ENCODE results near the gene PTPRD. TPM values are rescaled to one million over a fixed set of nuclear protein-coding genes. Genes with fewer than 3 reads are reported as not detected.

The PTPRD gene
- total RNA-seq, 1 experiment from 2014 or later: not detected

DNA sequence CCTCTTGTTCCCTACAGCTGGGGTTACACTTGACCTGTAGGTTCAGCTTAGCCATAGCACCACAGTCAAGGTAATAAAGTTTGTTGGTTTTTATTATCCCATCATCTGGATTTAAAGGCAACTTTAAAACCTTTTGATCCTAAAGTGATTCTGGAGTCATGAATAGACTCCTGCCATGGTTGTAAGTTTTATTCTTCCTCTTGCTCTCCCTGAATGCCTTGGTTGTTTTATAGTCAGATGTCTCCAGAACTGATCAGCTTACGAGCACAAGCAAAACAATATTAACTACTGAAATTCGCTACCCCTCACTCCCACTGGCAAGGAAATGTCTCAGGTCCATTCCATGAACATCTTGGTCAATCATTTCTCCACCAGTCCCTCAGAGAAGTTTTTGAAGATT is 1328.6 kb downstream of the PTPRD start:
- BruUV-seq (replicated peaks): no TSS peak
- intact Hi-C loops (cut with micrococcal nuclease; ENCODE audit: unreplicated experiment): loop anchor here (10.0 kb wide), 1 partner anchor 59 kb away; no protein-coding TSS in a partner anchor
- POLR2A ChIA-PET (ENCODE audit: low non-redundant PET): no interaction called here
- Histone ChIP-seq H3K9me3 (ENCODE audit: low read depth, low read length, poor library complexity, severe bottlenecking) (no peaks in the 10 kb centered on the region), H3K4me3 (ENCODE audit: low read depth, low read length, poor library complexity, severe bottlenecking) (no peak overlapping the region), H3K27me3 (replicated peaks; ENCODE audit: insufficient read depth, low read depth, low read length, poor library complexity) (no peaks in the 10 kb centered on the region), H3K27ac (ENCODE audit: low read depth, low read length, poor library complexity, severe bottlenecking) (no peak overlapping the region), H3K4me1 (ENCODE audit: insufficient read depth, low read length, poor library complexity, severe bottlenecking) (no peaks in the 10 kb centered on the region), H3K36me3 (ENCODE audit: insufficient read depth, low read length, poor library complexity, severe bottlenecking) (no peaks in the 10 kb centered on the region)
- no peak for TF ChIP-seq EZH2 (IDR thresholded peaks at IDR 0.05; ENCODE audit: borderline replicate concordance, low read depth, low read length, poor library complexity, severe bottlenecking)
- TF ChIP-seq, protein P1, sequence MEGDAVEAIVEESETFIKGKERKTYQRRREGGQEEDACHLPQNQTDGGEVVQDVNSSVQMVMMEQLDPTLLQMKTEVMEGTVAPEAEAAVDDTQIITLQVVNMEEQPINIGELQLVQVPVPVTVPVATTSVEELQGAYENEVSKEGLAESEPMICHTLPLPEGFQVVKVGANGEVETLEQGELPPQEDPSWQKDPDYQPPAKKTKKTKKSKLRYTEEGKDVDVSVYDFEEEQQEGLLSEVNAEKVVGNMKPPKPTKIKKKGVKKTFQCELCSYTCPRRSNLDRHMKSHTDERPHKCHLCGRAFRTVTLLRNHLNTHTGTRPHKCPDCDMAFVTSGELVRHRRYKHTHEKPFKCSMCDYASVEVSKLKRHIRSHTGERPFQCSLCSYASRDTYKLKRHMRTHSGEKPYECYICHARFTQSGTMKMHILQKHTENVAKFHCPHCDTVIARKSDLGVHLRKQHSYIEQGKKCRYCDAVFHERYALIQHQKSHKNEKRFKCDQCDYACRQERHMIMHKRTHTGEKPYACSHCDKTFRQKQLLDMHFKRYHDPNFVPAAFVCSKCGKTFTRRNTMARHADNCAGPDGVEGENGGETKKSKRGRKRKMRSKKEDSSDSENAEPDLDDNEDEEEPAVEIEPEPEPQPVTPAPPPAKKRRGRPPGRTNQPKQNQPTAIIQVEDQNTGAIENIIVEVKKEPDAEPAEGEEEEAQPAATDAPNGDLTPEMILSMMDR (conservative IDR thresholded peaks at IDR 0.05; ENCODE audit: low read depth, low read length): no peak
- CTCF ChIA-PET: no interaction called here
- DNase-seq (ENCODE audit: low spot score): no peak

DNA sequence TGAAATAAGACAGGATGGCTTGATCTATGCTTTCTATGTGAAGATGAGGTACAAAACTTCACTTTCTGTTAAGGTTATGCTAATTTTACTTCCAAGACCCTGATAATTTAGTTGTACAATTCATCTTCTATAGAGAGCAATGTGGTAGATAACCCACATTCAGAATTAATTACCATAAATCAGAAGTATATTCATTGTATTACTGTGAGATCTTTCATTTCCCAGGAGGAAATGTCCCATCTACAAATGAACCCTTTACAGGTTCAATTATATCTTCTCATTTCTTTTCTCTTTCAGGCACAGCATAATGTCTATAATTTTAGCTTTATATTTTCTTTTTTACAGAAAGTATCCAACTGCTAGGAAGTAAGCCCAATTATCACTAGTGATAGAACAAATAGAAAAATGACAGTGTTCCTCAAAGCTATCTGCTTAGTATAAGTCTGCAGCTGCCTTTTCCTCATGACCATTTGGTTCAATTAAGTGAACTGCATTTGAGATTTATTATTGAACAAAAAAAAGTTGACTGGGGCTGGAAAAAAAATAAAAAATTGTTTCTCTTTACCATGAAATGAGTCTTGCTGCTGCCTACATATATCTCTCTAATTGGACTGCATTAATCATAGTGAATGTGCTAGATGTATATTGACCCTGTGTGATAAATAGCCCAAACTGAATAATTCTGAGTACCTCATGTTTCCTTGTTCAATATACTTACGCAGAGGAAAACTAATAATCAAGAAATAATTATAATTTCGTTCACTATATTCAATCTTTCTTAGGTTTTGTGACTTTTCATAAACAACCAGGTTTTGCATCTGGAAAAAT is 1329.4 kb downstream of the PTPRD start:
- POLR2A ChIA-PET (ENCODE audit: low non-redundant PET): no interaction called here
- H3K4me1 ChIP-seq (ENCODE audit: insufficient read depth, low read length, poor library complexity, severe bottlenecking): no peaks in the 10 kb centered on the region
- CTCF ChIA-PET: no interaction called here

DNA sequence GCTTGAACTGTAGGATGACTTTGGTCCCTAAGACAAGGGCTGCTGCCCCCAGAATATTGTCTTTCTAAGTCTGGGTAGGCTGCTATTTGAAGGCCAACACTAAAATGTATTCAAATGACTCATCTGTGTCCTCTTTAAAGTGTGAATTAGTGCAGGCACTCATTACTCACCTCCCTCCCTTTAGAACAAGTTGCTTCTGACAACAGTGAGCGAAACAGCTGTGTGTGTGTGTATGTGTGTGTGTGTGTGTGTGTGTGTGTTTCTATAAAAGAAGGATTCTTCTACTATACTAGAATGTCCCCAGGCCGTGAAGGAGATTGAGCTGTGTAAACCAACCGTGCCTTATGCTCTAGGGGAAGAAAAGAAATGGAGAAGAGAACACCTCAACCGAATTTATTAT is 1337.2 kb downstream of the PTPRD start:
- Histone ChIP-seq H3K4me1 (ENCODE audit: insufficient read depth, low read length, poor library complexity, severe bottlenecking) (no peaks in the 10 kb centered on the region), H3K36me3 (ENCODE audit: insufficient read depth, low read length, poor library complexity, severe bottlenecking) (no peaks in the 10 kb centered on the region), H3K4me3 (ENCODE audit: low read depth, low read length, poor library complexity, severe bottlenecking) (no peak overlapping the region), H3K9me3 (ENCODE audit: low read depth, low read length, poor library complexity, severe bottlenecking) (no peaks in the 10 kb centered on the region), H3K27ac (ENCODE audit: low read depth, low read length, poor library complexity, severe bottlenecking) (no peak overlapping the region), H3K27me3 (replicated peaks; ENCODE audit: insufficient read depth, low read depth, low read length, poor library complexity) (no peaks in the 10 kb centered on the region)
- CTCF ChIA-PET: no interaction called here
- no peak for DNase-seq (ENCODE audit: low spot score)
- intact Hi-C loops (cut with micrococcal nuclease; ENCODE audit: unreplicated experiment): no loop called here
- BruUV-seq (replicated peaks): no TSS peak
- POLR2A ChIA-PET (ENCODE audit: low non-redundant PET): no interaction called here
- TF ChIP-seq EZH2 (IDR thresholded peaks at IDR 0.05; ENCODE audit: borderline replicate concordance, low read depth, low read length, poor library complexity, severe bottlenecking): no peak
- TF ChIP-seq, protein P1 (conservative IDR thresholded peaks at IDR 0.05; ENCODE audit: low read depth, low read length): no peak

More for the DNA sequence above, 1329.4 kb downstream of the PTPRD start:
- intact Hi-C loops (cut with micrococcal nuclease; ENCODE audit: unreplicated experiment): loop anchor here (10.0 kb wide), 1 partner anchor 59 kb away; no protein-coding TSS in a partner anchor
- no peak overlapping the region for H3K27ac ChIP-seq (ENCODE audit: low read depth, low read length, poor library complexity, severe bottlenecking)
- BruUV-seq (replicated peaks): no TSS peak
- TF ChIP-seq, protein P1 (conservative IDR thresholded peaks at IDR 0.05; ENCODE audit: low read depth, low read length): no peak
- no peak for TF ChIP-seq EZH2 (IDR thresholded peaks at IDR 0.05; ENCODE audit: borderline replicate concordance, low read depth, low read length, poor library complexity, severe bottlenecking)
- no peak for DNase-seq (ENCODE audit: low spot score)
- no peaks in the 10 kb centered on the region for H3K27me3 ChIP-seq (replicated peaks; ENCODE audit: insufficient read depth, low read depth, low read length, poor library complexity)
- no peaks in the 10 kb centered on the region for H3K9me3 ChIP-seq (ENCODE audit: low read depth, low read length, poor library complexity, severe bottlenecking)
- H3K36me3 ChIP-seq (ENCODE audit: insufficient read depth, low read length, poor library complexity, severe bottlenecking): no peaks in the 10 kb centered on the region
- H3K4me3 ChIP-seq (ENCODE audit: low read depth, low read length, poor library complexity, severe bottlenecking): no peak overlapping the region
